Measurements from ENCODE around the gene YIPF5.

Gene YIPF5

DNA sequence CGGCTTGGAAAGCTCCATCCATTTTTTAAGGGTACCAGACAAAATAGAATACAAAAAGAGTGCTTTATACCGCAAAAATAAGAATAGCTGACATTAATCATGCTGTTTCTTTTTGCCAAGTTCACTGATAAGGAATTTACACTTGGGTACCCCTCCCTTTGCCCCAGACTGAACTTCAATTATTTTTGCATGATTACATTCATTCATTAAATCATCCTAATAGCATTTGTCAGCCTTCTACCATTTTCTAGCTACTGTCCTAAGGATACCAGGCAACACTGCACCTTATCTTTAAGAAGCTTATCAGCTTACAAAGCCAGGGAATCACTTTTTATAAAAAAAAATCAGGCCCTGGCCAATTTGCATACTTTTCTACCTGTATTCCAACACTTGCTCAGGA, 48.4 kb downstream of the YIPF5 start:
- no peak for DNase-seq

DNA sequence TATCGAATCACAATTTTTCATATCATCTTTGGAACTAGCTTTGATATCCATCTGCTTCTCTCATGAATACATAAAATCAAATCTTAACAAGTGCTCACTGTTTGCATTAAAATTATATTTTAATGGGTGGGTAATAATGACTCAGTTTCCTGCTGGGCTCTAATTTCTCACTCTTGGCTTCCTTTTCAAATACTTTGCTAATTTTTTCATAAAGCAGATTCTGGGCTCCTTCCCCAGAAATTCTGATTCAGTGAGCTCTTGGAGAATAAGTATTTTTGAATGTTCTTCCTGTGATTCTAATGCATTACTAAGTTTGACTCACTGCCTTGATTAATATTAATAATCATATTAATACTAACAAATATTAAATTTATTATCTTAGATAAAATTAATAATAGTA, 48.9 kb downstream of the YIPF5 start:
- no peak for DNase-seq

DNA sequence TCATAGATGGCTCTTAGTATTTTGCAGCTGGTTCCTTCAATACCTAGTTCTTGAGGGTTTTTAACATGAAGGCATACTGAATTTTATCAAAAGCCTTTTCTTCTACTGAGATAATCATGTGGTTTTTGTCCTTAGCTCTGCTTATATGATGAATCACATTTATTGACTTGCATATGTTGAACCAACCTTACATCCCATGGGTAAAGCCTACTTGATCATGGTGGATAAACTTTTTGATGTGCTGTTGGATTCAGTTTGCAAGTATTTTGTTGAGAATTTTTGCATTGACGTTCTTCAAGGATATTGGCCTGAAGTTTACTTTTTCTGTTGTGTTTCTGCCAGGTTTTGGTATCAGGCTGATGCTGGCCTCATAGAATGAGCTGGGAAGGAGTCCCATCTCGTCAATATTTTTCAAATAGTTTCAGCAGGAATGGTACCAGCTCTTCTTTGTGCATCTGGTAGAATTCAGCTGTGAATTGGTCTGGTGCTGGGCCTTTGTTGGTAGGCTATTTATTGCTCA, 49.7 kb downstream of the YIPF5 start:
- DNase-seq, result no peak

- no peak for DNase-seq
Measured at GRCh38 chr5:144117412-144117811, 53.0 kb downstream of the YIPF5 start.

- DNase-seq, result no peak
Measured at GRCh38 chr5:144114571-144114970, 55.9 kb downstream of the YIPF5 start.
